Neural cell (in vitro differentiated cells): ENCODE results near the gene DNAI4. TPM values are rescaled to one million over a fixed set of nuclear protein-coding genes. Genes with fewer than 3 reads are reported as not detected.

Source experiments
- H2AFZ ChIP-seq: fragments of 200-600, 300-800 bp; sonication (generic), shearing (Covaris generic); 2 replicates; pipeline ENCODE4 v1.6.0; 2014; ENCODE audit warnings: low read depth, mild to moderate bottlenecking, antibody characterized with exemption, low read length, moderate library complexity
- H3F3A ChIP-seq: fragments of 200-600 bp; shearing (Covaris generic); 2 replicates; pipeline ENCODE4 v1.6.1; 2016; ENCODE audit warnings: mild to moderate bottlenecking, moderate library complexity, mixed read lengths, antibody characterized with exemption, low read length; ENCODE audit not compliant: insufficient read depth, poor library complexity, severe bottlenecking
- H3K27ac ChIP-seq: fragments of 200-600, 300-800 bp; sonication (generic), shearing (Covaris generic); 2 replicates; pipeline ENCODE4 v1.5.1; 2014; ENCODE audit warnings: mild to moderate bottlenecking, low read length, moderate library complexity
- H3K27me3 ChIP-seq: fragments of 300-800, 200-600 bp; sonication (generic), shearing (Covaris generic); 2 replicates; pipeline ENCODE4 v1.6.0; 2014; ENCODE audit warnings: mild to moderate bottlenecking, low read depth, low read length, moderate library complexity; ENCODE audit not compliant: insufficient read depth
- H3K36me3 ChIP-seq: fragments of 300-800, 200-600 bp; sonication (generic), shearing (Covaris generic); 2 replicates; pipeline ENCODE4 v1.5.1; 2014; ENCODE audit warnings: mild to moderate bottlenecking, antibody characterized with exemption, low read length, moderate library complexity; ENCODE audit not compliant: insufficient read depth
- H3K4me2 ChIP-seq: fragments of 300-800, 200-600 bp; sonication (generic), shearing (Covaris generic); 2 replicates; pipeline ENCODE4 v1.6.0; 2014; ENCODE audit warnings: mild to moderate bottlenecking, low read length
- H3K4me3 ChIP-seq: fragments of 300-800, 200-600 bp; sonication (generic), shearing (Covaris generic); 2 replicates; pipeline ENCODE4 v1.5.1; 2014; ENCODE audit warnings: mild to moderate bottlenecking, low read length, moderate library complexity
- H3K79me2 ChIP-seq: fragments of 200-600 bp; shearing (Covaris generic); replicated peaks from 2 replicates; pipeline ENCODE4 v1.6.0; 2014; ENCODE audit warnings: mild to moderate bottlenecking, low read length, moderate library complexity; ENCODE audit not compliant: insufficient read depth
- H3K9ac ChIP-seq: fragments of 300-800, 200-600 bp; sonication (generic), shearing (Covaris generic); 2 replicates; pipeline ENCODE4 v1.6.1; 2016; ENCODE audit warnings: mild to moderate bottlenecking, low read length, mixed read lengths
- H3K9me2 ChIP-seq: fragments of 200-600 bp; shearing (Covaris generic); 2 replicates; pipeline ENCODE4 v1.6.1; 2016; ENCODE audit warnings: mild to moderate bottlenecking, low read length, mixed read lengths; ENCODE audit not compliant: insufficient read depth
- H3K9me3 ChIP-seq: fragments of 200-600, 300-800 bp; sonication (generic), shearing (Covaris generic); 2 replicates; pipeline ENCODE4 v1.6.1; 2016; ENCODE audit warnings: mild to moderate bottlenecking, mixed run types, low read length, moderate library complexity, mixed read lengths
- H4K20me1 ChIP-seq: fragments of 200-600 bp; shearing (Covaris generic); 2 replicates; pipeline ENCODE4 v1.6.1; 2016; ENCODE audit warnings: mild to moderate bottlenecking, mixed run types; ENCODE audit not compliant: insufficient read depth
- EP300 ChIP-seq: fragments of 450-650 bp; conservative IDR thresholded peaks from 2 replicates; pipeline ENCODE4 v1.6.1; 2014; ENCODE audit warnings: antibody characterized with exemption, mild to moderate bottlenecking, moderate library complexity; ENCODE audit not compliant: poor library complexity, severe bottlenecking
- EZH2 ChIP-seq: fragments of 200-600, 300-800 bp; shearing (Covaris generic), sonication (generic); IDR thresholded peaks from 2 replicates; pipeline ENCODE4 v1.6.1; 2014; ENCODE audit warnings: antibody characterized with exemption, low read length, borderline replicate concordance, mild to moderate bottlenecking; ENCODE audit not compliant: insufficient read depth, poor library complexity, severe bottlenecking
- MXI1 ChIP-seq: fragments of 450-650 bp; conservative IDR thresholded peaks from 2 replicates; pipeline ENCODE4 v1.6.1; 2014; ENCODE audit warnings: antibody characterized with exemption, mild to moderate bottlenecking; ENCODE audit not compliant: poor library complexity, severe bottlenecking
- POLR2AphosphoS5 ChIP-seq: IDR thresholded peaks from 2 replicates; pipeline ENCODE4 v1.6.1; 2012
- RAD21 ChIP-seq: fragments of 450-650 bp; conservative IDR thresholded peaks from 2 replicates; pipeline ENCODE4 v1.6.1; 2014; ENCODE audit warnings: antibody characterized with exemption, mild to moderate bottlenecking, moderate library complexity
- SMC3 ChIP-seq: fragments of 450-650 bp; conservative IDR thresholded peaks from 2 replicates; pipeline ENCODE4 v1.6.1; 2014; ENCODE audit warnings: antibody characterized with exemption, mild to moderate bottlenecking, moderate library complexity; ENCODE audit not compliant: poor library complexity
- TAF1 ChIP-seq: IDR thresholded peaks from 2 replicates; pipeline ENCODE4 v1.6.1; 2012; ENCODE audit warnings: low read depth
- polyA plus RNA-seq: library from polyadenylated mRNA; depleted of rRNA; stranded (reverse); fragments of >200 nt; gene quantifications from 2 replicates; pipeline ENCODE4 v1.2.3, GENCODE V29; 2014
- TF ChIP-seq, protein P1 (sequence below): IDR thresholded peaks from 2 replicates; pipeline ENCODE4 v1.6.1; 2012; ENCODE audit warnings: borderline replicate concordance
- TF ChIP-seq, protein P2 (sequence below): fragments of 450-650 bp; IDR thresholded peaks from 2 replicates; pipeline ENCODE4 v1.5.1; 2014; ENCODE audit warnings: antibody characterized with exemption, mild to moderate bottlenecking, moderate library complexity; ENCODE audit not compliant: poor library complexity, severe bottlenecking

The DNAI4 gene
- polyA plus RNA-seq, 1 donor from 2014 or later: 4.5 TPM

DNA sequence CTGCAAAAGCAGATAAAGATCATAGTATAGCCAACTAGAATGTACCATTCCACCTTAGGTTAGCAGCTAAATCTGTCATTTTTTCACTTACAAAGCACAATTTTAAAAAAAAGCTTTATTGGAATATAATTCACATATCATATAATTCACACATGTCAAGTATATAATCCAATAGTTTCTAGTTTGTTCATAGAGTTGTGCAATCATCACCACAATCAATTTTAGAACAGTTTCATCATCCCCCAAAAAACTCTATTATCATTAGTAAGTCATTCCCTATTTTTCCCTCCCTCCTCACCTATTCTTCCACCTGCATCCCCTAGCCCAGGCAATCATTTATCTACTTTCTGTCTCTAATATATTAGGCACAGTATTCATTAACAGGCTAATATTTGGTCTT, 91.5 kb downstream of the DNAI4 start:
- Histone ChIP-seq H4K20me1 (no peaks in the 10 kb centered on the region), H3K36me3 (no peaks in the 10 kb centered on the region), H2AFZ (no peak overlapping the region), H3K9ac (no peak overlapping the region), H3K9me2 (no peaks in the 10 kb centered on the region), H3K27ac (no peak overlapping the region), H3K4me2 (no peak overlapping the region), H3K4me3 (no peak overlapping the region), H3K9me3 (no peaks in the 10 kb centered on the region), H3K79me2 (no peaks in the 10 kb centered on the region), H3F3A (no peaks in the 10 kb centered on the region), H3K27me3 (no peaks in the 10 kb centered on the region)
- TF ChIP-seq TAF1 (no peak), POLR2AphosphoS5 (no peak), SMC3 (no peak), MXI1 (no peak), EP300 (no peak), RAD21 (no peak), EZH2 (no peak)
- TF ChIP-seq, protein P1, sequence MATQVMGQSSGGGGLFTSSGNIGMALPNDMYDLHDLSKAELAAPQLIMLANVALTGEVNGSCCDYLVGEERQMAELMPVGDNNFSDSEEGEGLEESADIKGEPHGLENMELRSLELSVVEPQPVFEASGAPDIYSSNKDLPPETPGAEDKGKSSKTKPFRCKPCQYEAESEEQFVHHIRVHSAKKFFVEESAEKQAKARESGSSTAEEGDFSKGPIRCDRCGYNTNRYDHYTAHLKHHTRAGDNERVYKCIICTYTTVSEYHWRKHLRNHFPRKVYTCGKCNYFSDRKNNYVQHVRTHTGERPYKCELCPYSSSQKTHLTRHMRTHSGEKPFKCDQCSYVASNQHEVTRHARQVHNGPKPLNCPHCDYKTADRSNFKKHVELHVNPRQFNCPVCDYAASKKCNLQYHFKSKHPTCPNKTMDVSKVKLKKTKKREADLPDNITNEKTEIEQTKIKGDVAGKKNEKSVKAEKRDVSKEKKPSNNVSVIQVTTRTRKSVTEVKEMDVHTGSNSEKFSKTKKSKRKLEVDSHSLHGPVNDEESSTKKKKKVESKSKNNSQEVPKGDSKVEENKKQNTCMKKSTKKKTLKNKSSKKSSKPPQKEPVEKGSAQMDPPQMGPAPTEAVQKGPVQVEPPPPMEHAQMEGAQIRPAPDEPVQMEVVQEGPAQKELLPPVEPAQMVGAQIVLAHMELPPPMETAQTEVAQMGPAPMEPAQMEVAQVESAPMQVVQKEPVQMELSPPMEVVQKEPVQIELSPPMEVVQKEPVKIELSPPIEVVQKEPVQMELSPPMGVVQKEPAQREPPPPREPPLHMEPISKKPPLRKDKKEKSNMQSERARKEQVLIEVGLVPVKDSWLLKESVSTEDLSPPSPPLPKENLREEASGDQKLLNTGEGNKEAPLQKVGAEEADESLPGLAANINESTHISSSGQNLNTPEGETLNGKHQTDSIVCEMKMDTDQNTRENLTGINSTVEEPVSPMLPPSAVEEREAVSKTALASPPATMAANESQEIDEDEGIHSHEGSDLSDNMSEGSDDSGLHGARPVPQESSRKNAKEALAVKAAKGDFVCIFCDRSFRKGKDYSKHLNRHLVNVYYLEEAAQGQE: no peak
- TF ChIP-seq, protein P2, sequence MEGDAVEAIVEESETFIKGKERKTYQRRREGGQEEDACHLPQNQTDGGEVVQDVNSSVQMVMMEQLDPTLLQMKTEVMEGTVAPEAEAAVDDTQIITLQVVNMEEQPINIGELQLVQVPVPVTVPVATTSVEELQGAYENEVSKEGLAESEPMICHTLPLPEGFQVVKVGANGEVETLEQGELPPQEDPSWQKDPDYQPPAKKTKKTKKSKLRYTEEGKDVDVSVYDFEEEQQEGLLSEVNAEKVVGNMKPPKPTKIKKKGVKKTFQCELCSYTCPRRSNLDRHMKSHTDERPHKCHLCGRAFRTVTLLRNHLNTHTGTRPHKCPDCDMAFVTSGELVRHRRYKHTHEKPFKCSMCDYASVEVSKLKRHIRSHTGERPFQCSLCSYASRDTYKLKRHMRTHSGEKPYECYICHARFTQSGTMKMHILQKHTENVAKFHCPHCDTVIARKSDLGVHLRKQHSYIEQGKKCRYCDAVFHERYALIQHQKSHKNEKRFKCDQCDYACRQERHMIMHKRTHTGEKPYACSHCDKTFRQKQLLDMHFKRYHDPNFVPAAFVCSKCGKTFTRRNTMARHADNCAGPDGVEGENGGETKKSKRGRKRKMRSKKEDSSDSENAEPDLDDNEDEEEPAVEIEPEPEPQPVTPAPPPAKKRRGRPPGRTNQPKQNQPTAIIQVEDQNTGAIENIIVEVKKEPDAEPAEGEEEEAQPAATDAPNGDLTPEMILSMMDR: no peak

DNA sequence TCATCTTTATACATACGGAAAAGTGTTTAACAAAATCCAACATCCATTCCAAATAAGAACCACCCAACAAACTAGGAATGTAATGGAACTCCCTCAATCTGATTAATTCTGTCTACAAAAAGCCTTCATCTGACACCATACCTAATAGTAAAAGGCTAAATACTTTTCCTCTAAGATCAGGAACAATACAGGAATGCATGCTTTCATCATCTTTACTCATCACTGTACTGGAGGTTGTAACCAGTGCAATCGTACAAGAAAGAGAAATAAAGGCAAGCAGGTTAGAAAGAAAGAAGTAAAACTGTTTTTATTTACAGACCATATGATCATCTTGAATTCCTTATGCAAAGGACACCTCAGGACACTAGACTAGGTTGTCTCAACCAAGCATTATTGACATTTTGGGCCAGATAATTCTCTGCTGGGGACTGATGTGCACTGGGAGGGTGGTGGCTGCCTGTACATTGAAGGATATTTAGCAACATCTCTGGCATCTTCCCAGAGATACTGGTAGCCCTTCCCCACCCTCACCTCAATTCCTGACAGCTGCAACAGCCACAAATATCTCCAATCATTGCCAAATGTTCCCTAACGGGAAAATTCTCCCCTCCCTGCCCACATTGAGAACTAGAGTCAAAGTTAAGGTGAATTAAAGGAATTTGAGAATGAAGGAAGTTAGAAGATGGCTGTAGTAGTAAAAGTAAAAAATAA, 93.0 kb downstream of the DNAI4 start:
- Histone ChIP-seq H3K9me2 (no peaks in the 10 kb centered on the region), H4K20me1 (no peaks in the 10 kb centered on the region), H3K79me2 (no peaks in the 10 kb centered on the region), H3K9ac (no peak overlapping the region), H3K4me2 (no peak overlapping the region), H3K36me3 (no peaks in the 10 kb centered on the region), H2AFZ (no peak overlapping the region), H3F3A (no peaks in the 10 kb centered on the region), H3K9me3 (no peaks in the 10 kb centered on the region), H3K27ac (no peak overlapping the region), H3K4me3 (no peak overlapping the region), H3K27me3 (no peaks in the 10 kb centered on the region)
- TF ChIP-seq SMC3: no peak
- TF ChIP-seq EZH2: no peak
- no peak for TF ChIP-seq EP300
- TF ChIP-seq RAD21: no peak
- no peak for TF ChIP-seq MXI1
- no peak for TF ChIP-seq TAF1
- TF ChIP-seq, protein P2: no peak
- no peak for TF ChIP-seq POLR2AphosphoS5
- TF ChIP-seq, protein P1: no peak
